Head of caudate nucleus (tissue), 42 donors: ENCODE results near the gene ZMIZ1.

Source experiments
- DNase-seq, 42 donors: peaks; one replicate each; pipeline versions ENCODE4 v3.0.0 to v3.0.0-alpha.2; 2020 to 2021; ENCODE audit warnings: mixed read lengths in 7 of 42
- intact Hi-C: fragments of 100-400 bp; cut with DNase I; formaldehyde crosslinking; loops from one replicate; pipeline ENCODE4 v1.15.0; 2022

The ZMIZ1 gene

GRCh38 chr10:79304479-79305087, 235.8 kb downstream of the ZMIZ1 start:
- intact Hi-C loops = no loop called here
- no peak for DNase-seq

DNA sequence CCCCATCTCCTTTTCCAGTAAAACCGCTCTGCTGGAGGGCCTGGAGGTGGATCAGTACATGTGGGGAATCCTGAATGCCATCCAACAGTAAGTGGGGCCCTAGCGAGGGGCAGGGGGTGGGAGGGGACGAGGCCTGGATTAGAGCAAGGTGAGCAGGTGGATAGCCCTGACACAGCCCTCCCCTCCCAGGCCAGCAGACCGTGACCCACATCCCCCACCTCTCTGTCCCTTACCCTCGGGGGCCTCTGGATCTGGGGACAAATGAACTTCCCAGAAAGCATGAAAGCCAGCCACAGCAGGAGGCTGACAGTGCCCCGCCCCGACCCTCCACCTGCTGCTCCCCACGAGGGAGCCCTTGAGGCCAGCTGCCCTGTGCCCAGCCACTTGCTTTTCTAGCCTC, 236.7 kb downstream of the ZMIZ1 start:
- DNase-seq = no peak
- intact Hi-C loops = no loop called here

GRCh38 chr10:79305988-79306387, 237.2 kb downstream of the ZMIZ1 start:
- no peak for DNase-seq
- intact Hi-C loops = no loop called here

GRCh38 chr10:79306644-79307220, 238.0 kb downstream of the ZMIZ1 start:
- no peak for DNase-seq
- intact Hi-C loops = no loop called here

- intact Hi-C loops = no loop called here
- no peak for DNase-seq
These were observed 239.2 kb downstream of the ZMIZ1 start for GRCh38 chr10:79308016-79308415.

DNA sequence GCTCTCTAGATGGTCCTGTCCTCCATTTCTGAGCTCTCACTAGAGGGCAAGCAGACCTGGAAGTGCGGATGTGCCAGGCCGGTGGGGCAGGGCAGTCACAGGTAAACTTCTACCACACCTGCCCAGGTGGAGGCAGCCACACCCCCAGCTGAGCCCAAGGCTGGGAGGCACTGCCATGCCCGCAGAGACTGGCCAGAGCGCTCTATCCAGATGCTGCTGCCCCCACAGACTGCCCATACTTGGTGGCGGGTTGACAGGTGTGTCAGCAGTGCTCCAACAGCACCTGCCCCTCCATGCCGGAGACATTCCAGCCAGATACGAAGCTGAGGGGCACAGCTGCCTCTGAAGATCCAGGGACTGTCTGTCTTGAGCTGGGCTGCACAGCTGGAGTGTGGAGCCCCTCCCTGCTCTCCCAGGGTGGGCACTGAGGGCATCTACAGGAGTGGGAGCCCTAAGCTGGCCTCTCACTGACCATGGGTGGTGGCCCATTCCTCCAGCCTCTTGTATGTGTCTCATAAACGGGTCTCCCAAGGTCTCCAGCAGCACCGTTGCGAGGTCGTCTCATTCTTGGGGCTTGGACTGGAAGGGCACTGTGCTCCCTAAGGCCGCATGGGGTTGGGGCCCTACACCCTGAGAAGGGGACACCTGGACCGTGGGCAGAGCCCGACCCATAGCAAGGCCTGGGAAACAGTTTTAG, 240.4 kb downstream of the ZMIZ1 start:
- no peak for DNase-seq
- intact Hi-C loops = no loop called here

DNA sequence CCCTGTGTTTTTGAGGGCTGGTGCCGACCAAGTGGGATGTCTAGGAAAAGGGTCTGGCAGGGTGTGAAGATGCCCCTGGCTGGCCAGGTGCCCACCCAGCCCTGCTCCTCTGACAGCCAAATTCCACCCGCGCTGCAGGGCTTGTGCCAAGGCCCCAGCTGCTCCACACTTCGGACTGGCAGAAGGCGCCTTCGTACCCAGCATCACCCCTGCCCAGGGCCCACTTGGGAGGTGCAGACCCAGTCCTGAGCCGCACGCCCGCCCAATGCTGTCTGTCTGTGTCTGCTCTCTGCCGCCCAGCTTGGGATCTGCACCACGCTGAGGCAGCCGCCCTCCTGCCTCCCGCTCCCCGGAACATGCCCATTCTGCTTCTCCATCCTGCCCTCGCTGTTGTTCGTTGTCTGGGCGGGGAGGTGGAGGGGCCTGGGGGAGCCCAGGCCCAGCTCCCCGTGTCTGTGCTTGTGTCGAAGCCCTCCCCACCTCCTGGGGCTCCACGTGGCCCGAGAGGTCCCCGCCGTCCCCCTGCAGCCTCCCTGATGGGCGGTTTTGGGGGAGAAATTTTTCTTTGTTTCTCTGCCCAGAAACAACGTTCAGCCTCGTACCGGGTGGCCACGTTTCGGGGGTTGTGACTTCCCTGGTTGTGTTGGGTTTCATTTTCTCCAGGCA, 241.6 kb downstream of the ZMIZ1 start:
- intact Hi-C loops = no loop called here
- DNase-seq = peak in 27 of 42 donors; percentile 32 to 73 (median 49)

- DNase-seq = peak in 2 of 42 donors; percentile 50 to 62
- intact Hi-C loops = no loop called here
These were observed 242.3 kb downstream of the ZMIZ1 start for GRCh38 chr10:79310911-79311573.

DNA sequence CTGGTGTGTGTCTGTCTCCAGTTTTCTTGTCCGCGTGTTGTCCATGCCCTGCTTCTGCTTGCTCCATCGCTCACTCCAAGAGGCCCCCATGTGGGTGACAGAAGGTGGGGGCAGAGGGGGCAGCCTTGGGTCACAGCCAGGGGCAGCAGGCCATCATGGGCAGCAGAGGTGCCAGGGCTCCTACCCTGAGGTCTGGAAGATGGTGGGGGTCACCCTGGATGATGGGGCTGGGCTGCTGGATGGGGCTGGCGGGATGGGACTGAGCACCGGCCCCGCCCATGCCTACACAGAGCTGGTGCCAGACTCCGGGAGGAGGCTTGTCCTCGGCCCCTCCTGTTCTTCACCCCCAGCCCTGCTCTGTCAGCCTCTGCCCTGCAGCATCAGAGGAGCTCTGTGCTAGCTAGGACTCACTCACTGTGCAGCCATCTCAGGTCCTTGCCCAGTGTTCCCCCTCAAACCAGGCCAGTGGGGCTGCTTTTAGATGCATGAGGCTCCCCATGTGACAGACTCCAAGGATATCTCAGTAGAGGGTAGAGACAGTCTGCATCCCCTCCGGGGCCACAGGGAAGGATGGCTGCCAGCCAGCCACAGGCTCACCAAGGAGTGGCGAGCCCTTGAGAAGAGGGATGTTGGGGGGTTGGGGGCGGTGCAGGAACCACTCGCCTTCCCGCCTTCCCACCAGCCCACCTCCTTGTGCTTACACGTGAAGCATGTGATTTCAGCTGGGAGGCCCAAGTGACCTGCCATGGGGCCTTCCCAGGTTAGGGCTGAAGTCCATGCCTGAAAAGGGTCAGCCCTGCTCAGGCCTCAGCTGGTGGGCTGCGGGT, 243.0 kb downstream of the ZMIZ1 start:
- DNase-seq = peak in 24 of 42 donors; percentile 37 to 77 (median 62)
- intact Hi-C loops = no loop called here

DNA sequence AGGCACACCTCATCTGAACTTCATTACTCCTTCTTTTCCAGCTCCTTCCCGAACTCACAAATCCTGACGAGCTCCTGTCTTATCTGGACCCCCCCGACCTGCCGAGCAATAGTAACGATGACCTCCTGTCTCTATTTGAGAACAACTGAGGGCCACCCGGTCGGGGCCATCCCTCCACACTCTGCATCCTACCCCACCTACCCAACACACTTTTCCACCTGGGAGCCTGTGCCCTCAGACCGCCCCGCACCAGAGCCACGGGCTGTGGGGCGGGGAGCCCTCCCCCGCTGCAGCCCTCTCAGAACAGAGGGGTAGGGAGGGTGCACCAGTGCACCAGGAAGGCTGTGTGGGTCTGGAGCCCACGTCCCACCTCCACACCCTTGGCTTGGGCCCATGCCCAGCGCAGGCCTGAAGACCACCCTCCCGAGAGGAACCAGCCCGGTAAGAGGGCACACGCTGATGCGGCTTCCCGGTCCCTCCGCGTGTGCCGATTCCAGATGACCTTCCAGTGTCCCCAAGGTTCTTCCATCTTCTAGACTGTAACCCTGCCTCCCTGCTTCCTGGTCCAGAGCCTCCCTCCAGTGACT, 243.9 kb downstream of the ZMIZ1 start:
- no peak for DNase-seq
- intact Hi-C loops = no loop called here

- intact Hi-C loops = no loop called here
- no peak for DNase-seq
These were observed 244.6 kb downstream of the ZMIZ1 start for GRCh38 chr10:79313320-79313719.

- intact Hi-C loops = no loop called here
- DNase-seq = no peak
These were observed 245.2 kb downstream of the ZMIZ1 start for GRCh38 chr10:79313911-79314439.

DNA sequence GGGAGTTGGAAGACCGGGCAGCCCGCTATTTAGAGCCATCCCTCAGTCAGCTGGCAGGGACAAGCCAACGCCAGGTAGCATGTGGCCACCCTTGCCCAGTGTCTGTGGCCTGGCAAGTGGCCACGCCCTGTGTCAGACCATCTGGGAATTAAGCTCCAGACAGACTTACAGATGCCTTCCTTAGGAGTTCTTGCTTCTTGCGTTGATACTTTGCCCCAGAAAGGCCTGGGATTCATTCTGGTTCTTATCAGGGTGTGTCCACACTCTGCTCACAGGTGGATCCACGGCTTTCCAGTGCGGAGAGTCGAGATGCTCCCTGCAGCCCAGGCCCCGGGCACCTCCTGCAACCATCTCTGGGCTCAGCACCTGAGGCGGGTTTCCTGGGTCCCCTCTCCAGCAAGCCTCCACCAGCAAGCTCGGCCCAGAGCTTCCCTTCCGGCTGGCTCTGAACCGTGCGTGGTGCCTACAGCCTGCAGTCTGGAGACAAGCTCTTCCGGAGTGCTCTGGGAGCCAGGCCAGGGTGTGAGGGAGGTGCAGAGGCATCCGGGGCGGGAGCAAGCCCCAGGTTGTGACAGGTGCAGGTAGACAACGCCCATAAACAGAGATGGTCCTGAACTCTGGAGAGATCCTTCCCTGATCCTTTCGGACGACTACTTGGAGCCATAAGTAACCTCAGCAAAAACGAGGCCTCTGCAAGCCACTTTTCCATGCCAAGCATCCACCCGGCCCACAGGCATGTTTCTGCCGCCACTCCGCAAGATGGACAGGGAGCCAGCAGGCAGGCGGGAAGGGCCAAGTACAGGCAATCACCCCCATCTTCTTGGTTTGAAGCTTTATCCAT, 246.2 kb downstream of the ZMIZ1 start:
- no peak for DNase-seq
- intact Hi-C loops = no loop called here

GRCh38 chr10:79315602-79315920, 246.8 kb downstream of the ZMIZ1 start:
- no peak for DNase-seq
- intact Hi-C loops = no loop called here

GRCh38 chr10:79316671-79317431, 248.1 kb downstream of the ZMIZ1 start:
- intact Hi-C loops = no loop called here
- DNase-seq = peak in 1 of 42 donors; percentile 4

DNA sequence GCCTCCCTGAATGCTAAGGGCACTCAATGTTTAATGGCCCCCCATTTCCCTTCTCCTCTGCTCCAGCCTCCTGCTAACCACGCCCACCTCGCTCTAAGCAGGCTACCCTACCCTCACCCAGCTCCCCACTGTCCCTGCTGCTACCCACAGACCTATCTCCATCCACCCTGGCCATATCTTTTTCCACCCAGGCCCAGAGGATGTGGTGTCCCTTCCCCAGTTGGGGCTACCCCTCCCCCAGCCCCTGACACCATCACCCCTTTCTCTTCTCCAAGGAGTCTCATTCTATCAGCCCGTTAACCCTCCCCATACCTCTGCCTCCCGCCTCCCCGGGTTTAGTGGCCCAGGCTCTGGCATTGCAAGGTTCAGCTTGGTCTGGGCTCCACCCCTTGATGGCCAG, 249.6 kb downstream of the ZMIZ1 start:
- intact Hi-C loops = no loop called here
- no peak for DNase-seq
